ENCODE data around the gene ZNF580. TPM values are rescaled to one million over a fixed set of nuclear protein-coding genes. Genes with fewer than 3 reads are reported as not detected.

The ZNF580 gene
- total and polyA plus RNA-seq, 10 of the 15 experiments (the other 5 are each of a cell fraction or from before 2014, with no cell fraction given): 2.3 to 31.8 (median 10.0) TPM

DNA sequence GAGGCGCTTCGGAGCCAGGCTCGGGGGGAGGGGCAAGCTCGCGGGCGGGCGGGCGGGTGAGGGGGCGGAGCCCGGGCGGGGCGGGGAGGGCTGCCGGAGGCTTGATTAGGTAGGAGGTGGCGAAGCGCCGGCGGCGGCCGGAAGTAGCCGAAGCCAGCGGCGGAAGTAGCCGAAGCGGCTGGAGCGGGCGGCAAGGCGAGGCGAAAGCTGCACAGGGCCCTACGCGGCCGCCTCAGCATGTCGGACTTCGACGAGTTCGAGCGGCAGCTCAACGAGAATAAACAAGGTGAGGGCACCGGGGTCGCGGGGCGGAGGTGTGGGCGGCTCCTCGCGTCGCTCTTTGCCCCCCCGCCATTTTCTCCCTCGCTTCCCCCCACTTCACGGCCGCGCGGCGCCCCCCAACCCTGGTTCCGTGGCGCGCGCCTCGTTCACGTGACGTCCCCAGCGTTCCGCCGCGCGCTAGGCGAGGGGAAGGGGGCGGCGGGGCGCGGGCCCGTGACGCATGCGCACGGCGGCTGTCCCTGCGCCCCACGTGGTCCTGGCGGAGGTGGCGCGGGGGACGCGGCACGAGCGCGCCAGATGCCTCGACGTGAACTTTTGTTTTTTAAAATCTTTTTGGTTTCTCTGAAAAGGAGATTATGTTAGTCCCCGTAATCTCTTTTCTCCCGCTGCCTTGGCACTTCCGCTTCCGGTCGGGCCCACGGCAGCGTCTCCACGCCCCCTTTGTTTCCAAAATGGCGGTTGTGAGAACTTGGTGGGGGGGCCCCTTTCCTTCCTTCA, 14.3 kb downstream of the ZNF580 start, which contains the start of gene U2AF2 (continued):
- TF ChIP-seq, protein P1, sequence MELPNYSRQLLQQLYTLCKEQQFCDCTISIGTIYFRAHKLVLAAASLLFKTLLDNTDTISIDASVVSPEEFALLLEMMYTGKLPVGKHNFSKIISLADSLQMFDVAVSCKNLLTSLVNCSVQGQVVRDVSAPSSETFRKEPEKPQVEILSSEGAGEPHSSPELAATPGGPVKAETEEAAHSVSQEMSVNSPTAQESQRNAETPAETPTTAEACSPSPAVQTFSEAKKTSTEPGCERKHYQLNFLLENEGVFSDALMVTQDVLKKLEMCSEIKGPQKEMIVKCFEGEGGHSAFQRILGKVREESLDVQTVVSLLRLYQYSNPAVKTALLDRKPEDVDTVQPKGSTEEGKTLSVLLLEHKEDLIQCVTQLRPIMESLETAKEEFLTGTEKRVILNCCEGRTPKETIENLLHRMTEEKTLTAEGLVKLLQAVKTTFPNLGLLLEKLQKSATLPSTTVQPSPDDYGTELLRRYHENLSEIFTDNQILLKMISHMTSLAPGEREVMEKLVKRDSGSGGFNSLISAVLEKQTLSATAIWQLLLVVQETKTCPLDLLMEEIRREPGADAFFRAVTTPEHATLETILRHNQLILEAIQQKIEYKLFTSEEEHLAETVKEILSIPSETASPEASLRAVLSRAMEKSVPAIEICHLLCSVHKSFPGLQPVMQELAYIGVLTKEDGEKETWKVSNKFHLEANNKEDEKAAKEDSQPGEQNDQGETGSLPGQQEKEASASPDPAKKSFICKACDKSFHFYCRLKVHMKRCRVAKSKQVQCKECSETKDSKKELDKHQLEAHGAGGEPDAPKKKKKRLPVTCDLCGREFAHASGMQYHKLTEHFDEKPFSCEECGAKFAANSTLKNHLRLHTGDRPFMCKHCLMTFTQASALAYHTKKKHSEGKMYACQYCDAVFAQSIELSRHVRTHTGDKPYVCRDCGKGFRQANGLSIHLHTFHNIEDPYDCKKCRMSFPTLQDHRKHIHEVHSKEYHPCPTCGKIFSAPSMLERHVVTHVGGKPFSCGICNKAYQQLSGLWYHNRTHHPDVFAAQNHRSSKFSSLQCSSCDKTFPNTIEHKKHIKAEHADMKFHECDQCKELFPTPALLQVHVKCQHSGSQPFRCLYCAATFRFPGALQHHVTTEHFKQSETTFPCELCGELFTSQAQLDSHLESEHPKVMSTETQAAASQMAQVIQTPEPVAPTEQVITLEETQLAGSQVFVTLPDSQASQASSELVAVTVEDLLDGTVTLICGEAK (IDR thresholded peaks at IDR 0.05; ENCODE audit: borderline replicate concordance): peak; percentile 88
- TF ChIP-seq, protein P2, sequence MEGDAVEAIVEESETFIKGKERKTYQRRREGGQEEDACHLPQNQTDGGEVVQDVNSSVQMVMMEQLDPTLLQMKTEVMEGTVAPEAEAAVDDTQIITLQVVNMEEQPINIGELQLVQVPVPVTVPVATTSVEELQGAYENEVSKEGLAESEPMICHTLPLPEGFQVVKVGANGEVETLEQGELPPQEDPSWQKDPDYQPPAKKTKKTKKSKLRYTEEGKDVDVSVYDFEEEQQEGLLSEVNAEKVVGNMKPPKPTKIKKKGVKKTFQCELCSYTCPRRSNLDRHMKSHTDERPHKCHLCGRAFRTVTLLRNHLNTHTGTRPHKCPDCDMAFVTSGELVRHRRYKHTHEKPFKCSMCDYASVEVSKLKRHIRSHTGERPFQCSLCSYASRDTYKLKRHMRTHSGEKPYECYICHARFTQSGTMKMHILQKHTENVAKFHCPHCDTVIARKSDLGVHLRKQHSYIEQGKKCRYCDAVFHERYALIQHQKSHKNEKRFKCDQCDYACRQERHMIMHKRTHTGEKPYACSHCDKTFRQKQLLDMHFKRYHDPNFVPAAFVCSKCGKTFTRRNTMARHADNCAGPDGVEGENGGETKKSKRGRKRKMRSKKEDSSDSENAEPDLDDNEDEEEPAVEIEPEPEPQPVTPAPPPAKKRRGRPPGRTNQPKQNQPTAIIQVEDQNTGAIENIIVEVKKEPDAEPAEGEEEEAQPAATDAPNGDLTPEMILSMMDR (IDR thresholded peaks at IDR 0.05 in 2 of 3, conservative IDR thresholded peaks at IDR 0.05 in 1 of 3; ENCODE audit: control insufficient read depth in 2 of 3, extremely low read depth in 1 of 3, insufficient read depth in 1 of 3, low read depth in 3 of 3, low read length in 3 of 3): no peak
- TF ChIP-seq, protein P3, sequence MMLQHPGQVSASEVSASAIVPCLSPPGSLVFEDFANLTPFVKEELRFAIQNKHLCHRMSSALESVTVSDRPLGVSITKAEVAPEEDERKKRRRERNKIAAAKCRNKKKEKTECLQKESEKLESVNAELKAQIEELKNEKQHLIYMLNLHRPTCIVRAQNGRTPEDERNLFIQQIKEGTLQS (IDR thresholded peaks at IDR 0.05; ENCODE audit: borderline replicate concordance, extremely low read depth, low read depth, low read length): peak; percentile 68; the same call in 1 of the 2 replicates
- TF ChIP-seq MEF2A (IDR thresholded peaks at IDR 0.05; ENCODE audit: insufficient read depth, low read depth, low read length) (no peak), KLF5 (IDR thresholded peaks at IDR 0.05; ENCODE audit: partially characterized antibody) (peak; percentile 89), PAX5 (IDR thresholded peaks at IDR 0.05; ENCODE audit: borderline replicate concordance, low read depth, low read length) (no peak), ZSCAN29 (IDR thresholded peaks at IDR 0.05) (0 out of 2 replicates have a peak, but pooled peaks have one; percentile 45), BMI1 (IDR thresholded peaks at IDR 0.05; ENCODE audit: borderline replicate concordance) (no peak), HDGF (IDR thresholded peaks at IDR 0.05) (no peak), NFYA (IDR thresholded peaks at IDR 0.05; ENCODE audit: borderline replicate concordance, low read depth, low read length) (no peak), NR2C1 (IDR thresholded peaks at IDR 0.05) (peak; percentile 57), HDAC6 (IDR thresholded peaks at IDR 0.05; ENCODE audit: unreplicated experiment) (no peak), CEBPB (IDR thresholded peaks at IDR 0.05; ENCODE audit: borderline replicate concordance in 1 of 2, low read depth in 2 of 2, low read length in 2 of 2) (no peak), NFYB (IDR thresholded peaks at IDR 0.05; ENCODE audit: insufficient read depth, low read depth, low read length) (no peak), BHLHE40 (IDR thresholded peaks at IDR 0.05; ENCODE audit: borderline replicate concordance in 1 of 2, low read depth in 2 of 2, low read length in 1 of 2) (peak; percentile 78 to 96)
- TF ChIP-seq, protein P4, sequence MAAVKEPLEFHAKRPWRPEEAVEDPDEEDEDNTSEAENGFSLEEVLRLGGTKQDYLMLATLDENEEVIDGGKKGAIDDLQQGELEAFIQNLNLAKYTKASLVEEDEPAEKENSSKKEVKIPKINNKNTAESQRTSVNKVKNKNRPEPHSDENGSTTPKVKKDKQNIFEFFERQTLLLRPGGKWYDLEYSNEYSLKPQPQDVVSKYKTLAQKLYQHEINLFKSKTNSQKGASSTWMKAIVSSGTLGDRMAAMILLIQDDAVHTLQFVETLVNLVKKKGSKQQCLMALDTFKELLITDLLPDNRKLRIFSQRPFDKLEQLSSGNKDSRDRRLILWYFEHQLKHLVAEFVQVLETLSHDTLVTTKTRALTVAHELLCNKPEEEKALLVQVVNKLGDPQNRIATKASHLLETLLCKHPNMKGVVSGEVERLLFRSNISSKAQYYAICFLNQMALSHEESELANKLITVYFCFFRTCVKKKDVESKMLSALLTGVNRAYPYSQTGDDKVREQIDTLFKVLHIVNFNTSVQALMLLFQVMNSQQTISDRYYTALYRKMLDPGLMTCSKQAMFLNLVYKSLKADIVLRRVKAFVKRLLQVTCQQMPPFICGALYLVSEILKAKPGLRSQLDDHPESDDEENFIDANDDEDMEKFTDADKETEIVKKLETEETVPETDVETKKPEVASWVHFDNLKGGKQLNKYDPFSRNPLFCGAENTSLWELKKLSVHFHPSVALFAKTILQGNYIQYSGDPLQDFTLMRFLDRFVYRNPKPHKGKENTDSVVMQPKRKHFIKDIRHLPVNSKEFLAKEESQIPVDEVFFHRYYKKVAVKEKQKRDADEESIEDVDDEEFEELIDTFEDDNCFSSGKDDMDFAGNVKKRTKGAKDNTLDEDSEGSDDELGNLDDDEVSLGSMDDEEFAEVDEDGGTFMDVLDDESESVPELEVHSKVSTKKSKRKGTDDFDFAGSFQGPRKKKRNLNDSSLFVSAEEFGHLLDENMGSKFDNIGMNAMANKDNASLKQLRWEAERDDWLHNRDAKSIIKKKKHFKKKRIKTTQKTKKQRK (IDR thresholded peaks at IDR 0.05; ENCODE audit: low read depth, low read length): no peak
